DOHH2 (cell line): ENCODE data around the gene TMC3.

Source experiments
- EZH2phosphoT487 ChIP-seq: fragments of 200-600 bp; sonication (generic); IDR thresholded peaks from 2 replicates; pipeline ENCODE4 v1.6.1; 2017; ENCODE audit warnings: borderline replicate concordance, mild to moderate bottlenecking, antibody characterized with exemption, low read length, moderate library complexity, mixed read lengths
- TF ChIP-seq, protein P1 (sequence below): fragments of 200-600 bp; sonication (generic); IDR thresholded peaks from one replicate; pipeline ENCODE4 v1.5.1; 2014; ENCODE audit warnings: antibody characterized with exemption, mild to moderate bottlenecking, low read depth, low read length; ENCODE audit not compliant: poor library complexity, severe bottlenecking

DNA sequence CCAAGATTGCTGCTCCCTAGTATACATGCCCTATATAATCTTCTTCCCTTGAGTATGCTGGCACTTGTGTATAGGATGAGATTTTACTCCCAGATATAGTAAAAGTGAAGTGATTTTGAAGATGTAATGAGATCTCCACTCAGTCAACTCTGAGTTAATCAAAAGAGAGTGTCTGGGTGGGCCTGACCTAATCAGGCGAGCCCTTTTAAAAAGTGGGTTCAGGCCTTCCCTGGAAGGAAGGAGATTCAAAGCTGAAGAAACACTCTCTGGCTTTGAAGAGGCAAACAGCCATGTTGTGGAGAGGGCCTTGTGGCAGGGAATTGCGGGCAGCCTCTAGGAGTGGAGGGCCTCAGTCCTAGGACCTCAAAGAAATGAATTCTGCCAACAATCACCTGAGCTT is 44.6 kb downstream of the TMC3 start:
- TF ChIP-seq, protein P1, sequence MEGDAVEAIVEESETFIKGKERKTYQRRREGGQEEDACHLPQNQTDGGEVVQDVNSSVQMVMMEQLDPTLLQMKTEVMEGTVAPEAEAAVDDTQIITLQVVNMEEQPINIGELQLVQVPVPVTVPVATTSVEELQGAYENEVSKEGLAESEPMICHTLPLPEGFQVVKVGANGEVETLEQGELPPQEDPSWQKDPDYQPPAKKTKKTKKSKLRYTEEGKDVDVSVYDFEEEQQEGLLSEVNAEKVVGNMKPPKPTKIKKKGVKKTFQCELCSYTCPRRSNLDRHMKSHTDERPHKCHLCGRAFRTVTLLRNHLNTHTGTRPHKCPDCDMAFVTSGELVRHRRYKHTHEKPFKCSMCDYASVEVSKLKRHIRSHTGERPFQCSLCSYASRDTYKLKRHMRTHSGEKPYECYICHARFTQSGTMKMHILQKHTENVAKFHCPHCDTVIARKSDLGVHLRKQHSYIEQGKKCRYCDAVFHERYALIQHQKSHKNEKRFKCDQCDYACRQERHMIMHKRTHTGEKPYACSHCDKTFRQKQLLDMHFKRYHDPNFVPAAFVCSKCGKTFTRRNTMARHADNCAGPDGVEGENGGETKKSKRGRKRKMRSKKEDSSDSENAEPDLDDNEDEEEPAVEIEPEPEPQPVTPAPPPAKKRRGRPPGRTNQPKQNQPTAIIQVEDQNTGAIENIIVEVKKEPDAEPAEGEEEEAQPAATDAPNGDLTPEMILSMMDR = no peak
- no peak for TF ChIP-seq EZH2phosphoT487
